Glutamatergic neuron (in vitro differentiated cells): ENCODE results near the gene ANO5. TPM values are rescaled to one million over a fixed set of nuclear protein-coding genes. Genes with fewer than 3 reads are reported as not detected.
A peak's percentile ranks its signal among the peaks of the same experiment; 100 is the strongest.
"Not testable (repeated sequence)": the region's sequence is repeated elsewhere in the genome, so short reads cannot be mapped to it uniquely, and the experiment has no call there.

Source experiments
- DNase-seq: peaks from one replicate; pipeline ENCODE4 v3.0.0; 2022
- H3K27ac Mint-ChIP-seq: one replicate; pipeline ENCODE4 v1.8.0; 2020; ENCODE audit warnings: mild to moderate bottlenecking, mixed read lengths, inconsistent platforms; ENCODE audit not compliant: unreplicated experiment
- H3K27me3 Mint-ChIP-seq: one replicate; pipeline ENCODE4 v1.8.0; 2020; ENCODE audit warnings: mild to moderate bottlenecking, moderate library complexity, mixed read lengths, inconsistent platforms; ENCODE audit not compliant: unreplicated experiment
- H3K36me3 Mint-ChIP-seq: one replicate; pipeline ENCODE4 v1.8.0; 2020; ENCODE audit warnings: mild to moderate bottlenecking, mixed read lengths, inconsistent platforms; ENCODE audit not compliant: unreplicated experiment
- H3K4me1 Mint-ChIP-seq: one replicate; pipeline ENCODE4 v1.8.0; 2020; ENCODE audit warnings: mild to moderate bottlenecking, low read depth, mixed read lengths, inconsistent platforms; ENCODE audit not compliant: unreplicated experiment
- H3K4me3 Mint-ChIP-seq: one replicate; pipeline ENCODE4 v1.8.0; 2020; ENCODE audit warnings: mild to moderate bottlenecking, mixed read lengths, inconsistent platforms; ENCODE audit not compliant: unreplicated experiment
- H3K9me3 Mint-ChIP-seq: one replicate; pipeline ENCODE4 v1.8.0; 2020; ENCODE audit warnings: mild to moderate bottlenecking, moderate library complexity, mixed read lengths, inconsistent platforms; ENCODE audit not compliant: unreplicated experiment
- CTCF ChIP-seq: fragments of 200-600 bp; sonication (generic); IDR thresholded peaks from one replicate; pipeline ENCODE4 v1.5.0; 2021; ENCODE audit not compliant: partially characterized antibody, unreplicated experiment
- total RNA-seq: library from RNA; stranded (reverse); fragmentation: NEBNext Ultra II Directional; extraction: Animal tissue kit (Norgen Biotek cat#: 25700); gene quantifications from one replicate; pipeline ENCODE4 v1.2.1, GENCODE V29; 2021; ENCODE audit not compliant: unreplicated experiment

Gene ANO5
- total RNA-seq, 1 donor from 2014 or later, result 5.4 TPM

- no peaks in the 10 kb centered on the region for H3K36me3 Mint-ChIP-seq
- H3K27ac Mint-ChIP-seq, result no peak overlapping the region
- TF ChIP-seq CTCF, result peak; percentile 70
- DNase-seq, result peak; percentile 47
- no peaks in the 10 kb centered on the region for H3K4me1 Mint-ChIP-seq
- H3K27me3 Mint-ChIP-seq, result no peaks in the 10 kb centered on the region
- no peaks in the 10 kb centered on the region for H3K9me3 Mint-ChIP-seq
- H3K4me3 Mint-ChIP-seq, result no peak overlapping the region
Observed at GRCh38 chr11:22244986-22245592, 52.2 kb downstream of the ANO5 start.

GRCh38 chr11:22246992-22247391, 54.1 kb downstream of the ANO5 start:
- DNase-seq, result no peak
- TF ChIP-seq CTCF, result no peak
- Mint-ChIP-seq H3K36me3 (no peaks in the 10 kb centered on the region), H3K4me3 (no peak overlapping the region), H3K27ac (no peak overlapping the region), H3K27me3 (no peaks in the 10 kb centered on the region), H3K4me1 (no peaks in the 10 kb centered on the region), H3K9me3 (no peaks in the 10 kb centered on the region)

GRCh38 chr11:22249871-22250270, 57.0 kb downstream of the ANO5 start:
- no peaks in the 10 kb centered on the region for H3K27me3 Mint-ChIP-seq
- H3K4me3 Mint-ChIP-seq, result no peak overlapping the region
- no peaks in the 10 kb centered on the region for H3K4me1 Mint-ChIP-seq
- TF ChIP-seq CTCF, result no peak
- H3K27ac Mint-ChIP-seq, result no peak overlapping the region
- no peaks in the 10 kb centered on the region for H3K36me3 Mint-ChIP-seq
- no peak for DNase-seq
- no peaks in the 10 kb centered on the region for H3K9me3 Mint-ChIP-seq

- H3K4me3 Mint-ChIP-seq, result no peak overlapping the region
- no peaks in the 10 kb centered on the region for H3K36me3 Mint-ChIP-seq
- DNase-seq, result no peak
- H3K9me3 Mint-ChIP-seq, result no peaks in the 10 kb centered on the region
- no peaks in the 10 kb centered on the region for H3K27me3 Mint-ChIP-seq
- H3K27ac Mint-ChIP-seq, result no peak overlapping the region
- no peak for TF ChIP-seq CTCF
- H3K4me1 Mint-ChIP-seq, result no peaks in the 10 kb centered on the region
Observed at GRCh38 chr11:22256876-22257275, 64.0 kb downstream of the ANO5 start.

- Mint-ChIP-seq H3K9me3 (no peaks in the 10 kb centered on the region), H3K36me3 (no peaks in the 10 kb centered on the region), H3K27me3 (no peaks in the 10 kb centered on the region), H3K4me1 (no peaks in the 10 kb centered on the region), H3K27ac (no peak overlapping the region), H3K4me3 (no peak overlapping the region)
- TF ChIP-seq CTCF, result no peak
- no peak for DNase-seq
Observed at GRCh38 chr11:22263613-22264012, 70.7 kb downstream of the ANO5 start.

GRCh38 chr11:22268983-22269624, 76.2 kb downstream of the ANO5 start:
- not testable (repeated sequence) for H3K4me1 Mint-ChIP-seq, H3K27me3 Mint-ChIP-seq, H3K36me3 Mint-ChIP-seq, H3K27ac Mint-ChIP-seq, H3K4me3 Mint-ChIP-seq, H3K9me3 Mint-ChIP-seq, DNase-seq
